ENCODE results near the gene EPB41.

Gene EPB41

GRCh38 chr1:29122682-29123052 lies 208.3 kb downstream of the EPB41 start:
- H3K4me3 ChIP-seq (ENCODE audit: control insufficient read depth, low read depth, low read length) = peak overlapping the region; percentile 83
- DNase-seq (ENCODE audit: low read depth) = peak; percentile 57
- TF ChIP-seq, protein P1, sequence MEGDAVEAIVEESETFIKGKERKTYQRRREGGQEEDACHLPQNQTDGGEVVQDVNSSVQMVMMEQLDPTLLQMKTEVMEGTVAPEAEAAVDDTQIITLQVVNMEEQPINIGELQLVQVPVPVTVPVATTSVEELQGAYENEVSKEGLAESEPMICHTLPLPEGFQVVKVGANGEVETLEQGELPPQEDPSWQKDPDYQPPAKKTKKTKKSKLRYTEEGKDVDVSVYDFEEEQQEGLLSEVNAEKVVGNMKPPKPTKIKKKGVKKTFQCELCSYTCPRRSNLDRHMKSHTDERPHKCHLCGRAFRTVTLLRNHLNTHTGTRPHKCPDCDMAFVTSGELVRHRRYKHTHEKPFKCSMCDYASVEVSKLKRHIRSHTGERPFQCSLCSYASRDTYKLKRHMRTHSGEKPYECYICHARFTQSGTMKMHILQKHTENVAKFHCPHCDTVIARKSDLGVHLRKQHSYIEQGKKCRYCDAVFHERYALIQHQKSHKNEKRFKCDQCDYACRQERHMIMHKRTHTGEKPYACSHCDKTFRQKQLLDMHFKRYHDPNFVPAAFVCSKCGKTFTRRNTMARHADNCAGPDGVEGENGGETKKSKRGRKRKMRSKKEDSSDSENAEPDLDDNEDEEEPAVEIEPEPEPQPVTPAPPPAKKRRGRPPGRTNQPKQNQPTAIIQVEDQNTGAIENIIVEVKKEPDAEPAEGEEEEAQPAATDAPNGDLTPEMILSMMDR (IDR thresholded peaks at IDR 0.05; ENCODE audit: control insufficient read depth, insufficient read depth, low read depth, low read length, missing control alignments) = no peak

DNA sequence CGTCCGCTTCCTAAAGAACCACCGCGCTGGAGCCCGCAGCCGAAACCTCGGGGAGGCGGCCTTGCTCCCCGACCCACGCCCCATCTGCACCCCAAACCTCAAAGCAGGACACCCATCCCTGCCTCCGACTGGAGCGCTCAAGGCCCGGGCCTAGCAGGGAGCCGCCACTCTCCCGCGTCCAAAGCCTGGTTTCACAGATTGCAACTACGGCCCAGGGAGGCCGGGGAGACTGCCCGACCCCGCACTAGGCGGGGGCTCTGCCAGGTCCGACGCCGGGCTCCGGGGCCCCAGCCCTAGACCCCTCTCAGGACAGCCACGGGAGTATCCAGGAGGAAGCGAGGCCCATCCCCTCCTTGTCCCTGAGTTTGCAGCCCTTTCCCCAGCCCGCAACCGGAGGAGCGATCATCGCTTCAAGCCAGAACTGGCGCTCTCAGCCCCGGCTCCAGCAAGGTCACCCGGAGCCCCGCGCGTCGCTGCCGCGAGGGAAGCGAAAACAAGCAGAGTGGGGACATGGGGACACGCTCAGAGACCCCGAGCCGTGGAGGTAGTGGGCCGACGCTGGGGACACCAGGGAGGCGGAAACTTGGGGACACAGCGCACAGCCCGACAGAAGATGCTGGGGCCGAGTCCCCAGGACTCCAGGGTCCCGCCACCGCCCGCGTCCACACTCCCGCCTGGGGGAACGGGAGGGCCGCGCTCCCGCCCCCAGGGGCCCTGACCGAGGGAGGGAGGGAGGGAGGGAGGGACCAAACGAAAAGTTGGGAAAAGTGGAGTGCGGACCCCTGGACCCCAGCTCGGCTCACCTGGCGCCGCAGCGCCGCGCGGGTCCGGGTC lies 208.9 kb downstream of the EPB41 start:
- peak overlapping the region; percentile 83 for H3K4me3 ChIP-seq (ENCODE audit: control insufficient read depth, low read depth, low read length)
- TF ChIP-seq, protein P1 (IDR thresholded peaks at IDR 0.05; ENCODE audit: control insufficient read depth, insufficient read depth, low read depth, low read length, missing control alignments) = no peak
- DNase-seq (ENCODE audit: low read depth) = no peak

DNA sequence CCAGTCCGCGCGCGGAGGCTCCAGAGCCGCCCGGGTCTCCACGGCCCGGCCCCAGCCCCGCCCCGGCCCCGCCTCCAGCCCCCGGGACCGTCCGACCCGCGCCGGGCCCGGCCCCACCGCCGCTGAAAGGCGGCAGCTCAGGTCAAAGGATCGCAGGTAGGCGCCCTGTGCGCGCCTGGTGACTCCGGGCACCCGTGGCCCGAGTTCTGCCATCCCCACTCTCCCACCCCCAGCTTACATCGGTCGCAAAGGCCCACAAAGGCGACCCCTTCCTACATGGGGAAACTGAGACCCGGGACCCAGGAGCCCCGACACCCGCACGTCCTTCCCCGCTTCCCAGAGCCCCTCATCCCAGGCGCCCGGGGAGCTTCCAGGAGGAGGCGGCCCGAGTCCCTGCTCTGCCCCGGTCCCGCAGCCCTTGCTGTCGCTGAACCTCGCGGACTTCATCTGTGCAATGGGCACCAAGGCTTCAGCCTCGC lies 209.6 kb downstream of the EPB41 start, which contains the start of gene TMEM200B:
TSS of gene TMEM200B (minus strand) at position 17 of the 479 bp plus-strand sequence. CDS start 2,075 bp downstream, outside the sequence.
- peak within 1 kb of the TSS; percentile 83 for H3K4me3 ChIP-seq (ENCODE audit: control insufficient read depth, low read depth, low read length)
- no peak for DNase-seq (ENCODE audit: low read depth)
- TF ChIP-seq, protein P1 (IDR thresholded peaks at IDR 0.05; ENCODE audit: control insufficient read depth, insufficient read depth, low read depth, low read length, missing control alignments) = no peak

GRCh38 chr1:29124366-29125236 lies 210.2 kb downstream of the EPB41 start:
- peak overlapping the region; percentile 83 for H3K4me3 ChIP-seq (ENCODE audit: control insufficient read depth, low read depth, low read length)
- no peak for DNase-seq (ENCODE audit: low read depth)
- TF ChIP-seq, protein P1 (IDR thresholded peaks at IDR 0.05; ENCODE audit: control insufficient read depth, insufficient read depth, low read depth, low read length, missing control alignments) = peak; percentile 66

GRCh38 chr1:29125237-29125641 lies 210.9 kb downstream of the EPB41 start:
- DNase-seq (ENCODE audit: low read depth) = no peak
- TF ChIP-seq, protein P1 (IDR thresholded peaks at IDR 0.05; ENCODE audit: control insufficient read depth, insufficient read depth, low read depth, low read length, missing control alignments) = no peak
- H3K4me3 ChIP-seq (ENCODE audit: control insufficient read depth, low read depth, low read length) = peak overlapping the region; percentile 83

DNA sequence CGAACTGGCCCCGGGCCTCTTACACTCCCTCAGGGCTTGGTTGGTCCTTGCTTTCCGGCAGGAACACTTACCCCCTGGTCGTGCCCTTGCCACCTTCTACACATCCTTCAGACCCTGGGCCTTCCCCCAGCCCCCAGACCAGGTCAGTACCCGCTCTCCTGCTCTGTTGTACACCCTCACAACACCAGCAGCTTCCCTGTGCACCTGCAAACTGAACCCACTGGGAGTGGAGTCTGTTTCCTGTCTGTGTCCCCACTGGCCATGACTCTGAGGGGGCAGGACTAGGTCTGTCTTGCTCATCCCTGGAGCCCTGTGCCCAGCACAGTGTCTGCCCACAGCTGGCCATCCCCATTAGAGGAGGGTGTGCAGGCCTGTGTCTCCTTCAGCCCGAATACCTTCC lies 211.4 kb downstream of the EPB41 start:
- no peak for DNase-seq (ENCODE audit: low read depth)
- TF ChIP-seq, protein P1 (IDR thresholded peaks at IDR 0.05; ENCODE audit: control insufficient read depth, insufficient read depth, low read depth, low read length, missing control alignments) = no peak

More for the DNA sequence above, 211.4 kb downstream of the EPB41 start:
- H3K4me3 ChIP-seq (ENCODE audit: control insufficient read depth, low read depth, low read length) = no peak overlapping the region

All from AG09309 (cell line).